Measurements from ENCODE around the gene PPIL1.

Gene PPIL1

DNA sequence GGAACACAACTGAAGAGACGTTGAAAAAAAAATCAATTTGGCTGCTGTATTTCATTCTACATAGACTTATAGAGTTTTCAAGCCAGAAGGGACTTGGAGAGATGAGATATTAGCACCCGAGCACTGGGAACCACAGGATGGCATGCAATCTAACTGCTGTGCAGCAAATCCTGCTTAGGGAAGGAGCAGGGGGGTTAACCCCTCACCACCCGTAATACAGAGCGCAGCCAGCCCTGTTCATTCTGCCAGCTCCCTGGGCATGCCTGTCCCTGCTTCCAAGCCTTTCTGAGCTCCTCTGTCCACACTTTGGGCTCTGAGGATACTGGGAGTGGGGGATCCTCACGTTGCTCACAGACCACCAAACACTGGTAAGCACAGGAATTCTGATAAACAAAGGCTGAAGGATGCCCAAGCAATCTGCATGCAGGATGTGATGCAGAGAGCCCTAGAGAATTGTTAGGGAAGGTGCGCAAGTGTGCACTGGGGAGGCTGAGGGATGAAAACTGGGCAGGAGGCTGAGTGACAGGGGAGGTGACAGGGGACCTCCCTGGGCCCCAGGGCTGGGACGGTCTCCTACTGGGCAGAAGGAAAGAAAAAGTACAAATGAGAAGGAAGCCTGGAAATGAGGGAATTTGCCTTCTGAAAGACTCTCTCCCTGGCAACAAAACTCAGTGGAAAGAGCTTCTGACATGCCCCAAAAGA is 69.4 kb downstream of the PPIL1 start:
- TF ChIP-seq, protein P1, sequence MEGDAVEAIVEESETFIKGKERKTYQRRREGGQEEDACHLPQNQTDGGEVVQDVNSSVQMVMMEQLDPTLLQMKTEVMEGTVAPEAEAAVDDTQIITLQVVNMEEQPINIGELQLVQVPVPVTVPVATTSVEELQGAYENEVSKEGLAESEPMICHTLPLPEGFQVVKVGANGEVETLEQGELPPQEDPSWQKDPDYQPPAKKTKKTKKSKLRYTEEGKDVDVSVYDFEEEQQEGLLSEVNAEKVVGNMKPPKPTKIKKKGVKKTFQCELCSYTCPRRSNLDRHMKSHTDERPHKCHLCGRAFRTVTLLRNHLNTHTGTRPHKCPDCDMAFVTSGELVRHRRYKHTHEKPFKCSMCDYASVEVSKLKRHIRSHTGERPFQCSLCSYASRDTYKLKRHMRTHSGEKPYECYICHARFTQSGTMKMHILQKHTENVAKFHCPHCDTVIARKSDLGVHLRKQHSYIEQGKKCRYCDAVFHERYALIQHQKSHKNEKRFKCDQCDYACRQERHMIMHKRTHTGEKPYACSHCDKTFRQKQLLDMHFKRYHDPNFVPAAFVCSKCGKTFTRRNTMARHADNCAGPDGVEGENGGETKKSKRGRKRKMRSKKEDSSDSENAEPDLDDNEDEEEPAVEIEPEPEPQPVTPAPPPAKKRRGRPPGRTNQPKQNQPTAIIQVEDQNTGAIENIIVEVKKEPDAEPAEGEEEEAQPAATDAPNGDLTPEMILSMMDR (conservative IDR thresholded peaks at IDR 0.05; ENCODE audit: low read depth, low read length) = no peak
- no peaks in the 10 kb centered on the region for H3K36me3 ChIP-seq (ENCODE audit: insufficient read depth)
- no peaks in the 10 kb centered on the region for H3K79me2 ChIP-seq (ENCODE audit: insufficient read depth, low read depth)
- H3K9ac ChIP-seq = no peak overlapping the region
- H3K4me3 ChIP-seq (IDR thresholded peaks at IDR 0.05; ENCODE audit: insufficient read depth, low read depth, low read length) = no peak overlapping the region
- H2AFZ ChIP-seq (ENCODE audit: low read depth) = no peak overlapping the region
- H3K4me2 ChIP-seq = no peak overlapping the region
- H4K20me1 ChIP-seq (ENCODE audit: insufficient read depth) = no peaks in the 10 kb centered on the region
- no peaks in the 10 kb centered on the region for H3K27me3 ChIP-seq (ENCODE audit: insufficient read depth, low read depth)
- H3K4me1 ChIP-seq (ENCODE audit: low read depth, poor library complexity, severe bottlenecking) = no peaks in the 10 kb centered on the region
- H3K27ac ChIP-seq = no peak overlapping the region
